Endothelial cell of umbilical vein (primary cell): ENCODE measurements around the gene XPNPEP1. TPM values are rescaled to one million over a fixed set of nuclear protein-coding genes. Genes with fewer than 3 reads are reported as not detected.

Experiments used
- BruUV-seq: library from RNA; stranded (reverse); fragments of 400-500 nt; replicated peaks from 2 replicates; lab custom pipeline; 2021; lab: Mats Ljungman, UMichigan
- CTCF ChIA-PET: fragments of 300-600, 350-600 bp; sonication (Branson Sonifier 250); formaldehyde crosslinking; loops from one replicate; lab custom pipeline; 2021; ENCODE audit warnings: antibody characterized with exemption, inconsistent platforms; lab: Charles Lee
- POLR2A ChIA-PET: fragments of 300-600, 350-600 bp; sonication (Branson Sonifier 250); formaldehyde crosslinking; loops from one replicate; lab custom pipeline; 2021; ENCODE audit warnings: antibody characterized with exemption, inconsistent platforms; lab: Charles Lee
- DNase-seq: peaks from one replicate; pipeline ENCODE4 v3.0.0-alpha.2; 2011; ENCODE audit warnings: low read depth, low spot score
- FAIRE-seq: peaks from 2 replicates; lab custom pipeline; 2011; peaks lifted over from hg19 to GRCh38; lab: Jason Lieb, UNC
- H2AFZ ChIP-seq: 2 replicates; pipeline ENCODE4 v1.6.0; 2012; ENCODE audit warnings: low read depth, low read length, control low read depth, inconsistent platforms
- H3K27ac ChIP-seq: 2 replicates; pipeline ENCODE4 v1.5.1; 2011; ENCODE audit warnings: low read depth, mild to moderate bottlenecking, control low read depth, low read length, moderate library complexity; ENCODE audit not compliant: insufficient read depth
- H3K27me3 ChIP-seq, 2 experiments: 2 replicates each; pipeline versions ENCODE4 v1.6.0 to v1.6.1; 2011; ENCODE audit warnings: low read length in 2 of 2, mixed read lengths in 1 of 2; ENCODE audit not compliant: control insufficient read depth in 2 of 2, insufficient read depth in 2 of 2
- H3K36me3 ChIP-seq, 2 experiments: 2 replicates in 1 of 2; 3 replicates in 1 of 2; pipeline ENCODE4 v1.5.1; 2011; ENCODE audit warnings: low read length in 2 of 2, mild to moderate bottlenecking in 1 of 2, moderate library complexity in 1 of 2; ENCODE audit not compliant: control insufficient read depth in 2 of 2, insufficient read depth in 2 of 2; ENCODE audit errors: extremely low read depth in 1 of 2
- H3K4me1 ChIP-seq: 3 replicates; pipeline ENCODE4 v1.5.1; 2011; ENCODE audit warnings: mild to moderate bottlenecking, low read length; ENCODE audit not compliant: control insufficient read depth, insufficient read depth; ENCODE audit errors: extremely low read depth
- H3K4me2 ChIP-seq: 2 replicates; pipeline ENCODE4 v1.6.1; 2011; ENCODE audit warnings: low read length, control low read depth, mixed read lengths; ENCODE audit not compliant: insufficient read depth
- H3K4me3 ChIP-seq, 3 experiments: fragments of 200-600 bp in 1 of 3; sonication (generic), shearing (Covaris generic) in 1 of 3; replicated peaks in 1 of 3; 2 replicates each; pipeline ENCODE4 v1.5.1; 2011 to 2016; ENCODE audit warnings: control low read depth in 3 of 3, low read length in 3 of 3, mild to moderate bottlenecking in 2 of 3, inconsistent platforms in 1 of 3, low read depth in 1 of 3, moderate library complexity in 1 of 3; ENCODE audit not compliant: insufficient read depth in 1 of 3
- H3K79me2 ChIP-seq: 2 replicates; pipeline ENCODE4 v1.6.0; 2012; ENCODE audit warnings: low read length, inconsistent platforms; ENCODE audit not compliant: control insufficient read depth, insufficient read depth
- H3K9ac ChIP-seq: replicated peaks from 2 replicates; pipeline ENCODE3; 2011; ENCODE audit warnings: low read length, control low read depth; ENCODE audit not compliant: insufficient read depth; ENCODE audit errors: extremely low read depth
- H3K9me1 ChIP-seq: replicated peaks from 3 replicates; pipeline ENCODE4 v1.6.0; 2011; ENCODE audit warnings: mild to moderate bottlenecking, low read length; ENCODE audit not compliant: control insufficient read depth, insufficient read depth; ENCODE audit errors: extremely low read depth
- H3K9me3 ChIP-seq: replicated peaks from 2 replicates; pipeline ENCODE4 v1.5.1; 2012; ENCODE audit warnings: low read length, inconsistent platforms; ENCODE audit not compliant: control insufficient read depth, insufficient read depth
- H4K20me1 ChIP-seq: replicated peaks from 2 replicates; pipeline ENCODE3; 2011; ENCODE audit warnings: mild to moderate bottlenecking, low read length; ENCODE audit not compliant: control insufficient read depth, insufficient read depth; ENCODE audit errors: extremely low read depth
- CTCF ChIP-seq, 2 donors: IDR thresholded peaks; 1 replicate in 1 of 2; 2 replicates in 1 of 2; pipeline ENCODE4 v1.5.1; 2011; ENCODE audit warnings: low read length in 2 of 2, mild to moderate bottlenecking in 2 of 2, moderate library complexity in 2 of 2, control low read depth in 1 of 2, inconsistent platforms in 1 of 2, low read depth in 1 of 2; ENCODE audit not compliant: insufficient read depth in 1 of 2; ENCODE audit errors: extremely low read depth in 1 of 2
- EZH2 ChIP-seq: IDR thresholded peaks from 2 replicates; pipeline ENCODE4 v1.6.1; 2012; ENCODE audit warnings: borderline replicate concordance, low read depth, mild to moderate bottlenecking, moderate library complexity, low read length, inconsistent platforms; ENCODE audit not compliant: severe bottlenecking
- FOS ChIP-seq: IDR thresholded peaks from 2 replicates; pipeline ENCODE4 v1.6.1; 2011; ENCODE audit warnings: mild to moderate bottlenecking, low read length, moderate library complexity, borderline replicate concordance; ENCODE audit not compliant: insufficient read depth
- GATA2 ChIP-seq: IDR thresholded peaks from 2 replicates; pipeline ENCODE4 v1.7.0; 2011; ENCODE audit warnings: low read depth, mild to moderate bottlenecking, moderate library complexity, mixed read lengths, low read length; ENCODE audit not compliant: insufficient read length, insufficient read depth
- JUN ChIP-seq: IDR thresholded peaks from 2 replicates; pipeline ENCODE4 v1.6.1; 2011; ENCODE audit warnings: borderline replicate concordance, low read depth; ENCODE audit not compliant: insufficient read length, insufficient read depth
- MAX ChIP-seq: IDR thresholded peaks from 2 replicates; pipeline ENCODE4 v1.6.1; 2011; ENCODE audit not compliant: insufficient read depth, insufficient read length
- MYC ChIP-seq: IDR thresholded peaks from one replicate; pipeline ENCODE4 v1.6.1; 2011; ENCODE audit warnings: mild to moderate bottlenecking, low read depth, low read length
- POLR2A ChIP-seq: IDR thresholded peaks from 2 replicates; pipeline ENCODE4 v1.6.1; 2012; ENCODE audit warnings: low read depth, mild to moderate bottlenecking, control low read depth, low read length
- POLR2AphosphoS5 ChIP-seq: IDR thresholded peaks from 2 replicates; pipeline ENCODE4 v1.6.1; 2012; ENCODE audit warnings: low read depth, mild to moderate bottlenecking, control low read depth, low read length, moderate library complexity; ENCODE audit not compliant: insufficient read depth
- dilution Hi-C: fragments of 300-500 bp; cut with MboI; formaldehyde crosslinking; loops from one replicate; pipeline ENCODE4 v1.15.0; 2019; ENCODE audit warnings: low sequenced_read_pairs; ENCODE audit not compliant: extremely low pct_ligation_motif_present
- intact Hi-C: fragments of 100-400 bp; cut with micrococcal nuclease; formaldehyde crosslinking; loops from one replicate; pipeline ENCODE4 v1.10.0; 2022
- polyA plus RNA-seq, 4 experiments: library from polyadenylated mRNA; depleted of rRNA in 3 of 4; stranded (reverse) in 3 of 4; unstranded in 1 of 4; fragments of >200 nt; gene quantifications; 2 replicates each; pipeline versions ENCODE4 v1.2.1 to v1.2.3, GENCODE V29; 2011 to 2012; ENCODE audit warnings: missing spikeins in 1 of 4
- total RNA-seq: library from RNA; stranded (reverse); gene quantifications from 2 replicates; pipeline ENCODE4 v1.2.3, GENCODE V29; 2021

XPNPEP1 gene
- total and polyA plus RNA-seq, 2 donors (not counting 3 experiments of a cell fraction or from before 2014, with no cell fraction given), result 81.1 to 245 TPM

GRCh38 chr10:109895848-109896247 is 27.5 kb downstream of the XPNPEP1 start:
- no peak overlapping the region for H3K4me2 ChIP-seq
- TF ChIP-seq MAX (no peak), POLR2AphosphoS5 (no peak), CTCF (IDR thresholded peaks at IDR 0.05; ENCODE audit: extremely low read depth in 1 of 2, insufficient read depth in 1 of 2, low read depth in 1 of 2, low read length in 2 of 2) (no peak), JUN (no peak), FOS (no peak), EZH2 (no peak), GATA2 (no peak), MYC (no peak), POLR2A (no peak)
- no peaks in the 10 kb centered on the region for H3K27me3 ChIP-seq
- dilution Hi-C loops, result loop anchor here (25.0 kb wide), 1 partner anchor 391 kb away; no protein-coding TSS in a partner anchor
- H4K20me1 ChIP-seq, result no peaks in the 10 kb centered on the region
- no peaks in the 10 kb centered on the region for H3K9me3 ChIP-seq
- H3K27ac ChIP-seq, result no peak overlapping the region
- no peak for FAIRE-seq
- H3K9ac ChIP-seq, result no peak overlapping the region
- peaks cover 8% of the 10 kb centered on the region for H3K79me2 ChIP-seq
- POLR2A ChIA-PET, result no interaction called here
- intact Hi-C loops, result no loop called here
- no TSS peak for BruUV-seq
- peaks cover 21% of the 10 kb centered on the region for H3K4me1 ChIP-seq
- CTCF ChIA-PET, result interaction anchor here (0.6 to 7.0 kb wide), 5 partner anchors 10 to 120 kb away, joined by 3 to 68 read pairs (median 3); no protein-coding TSS in a partner anchor
- no peak for DNase-seq
- no peak overlapping the region for H2AFZ ChIP-seq
- no peak overlapping the region for H3K4me3 ChIP-seq
- no peaks in the 10 kb centered on the region for H3K9me1 ChIP-seq
- peaks cover 0 to 8% of the 10 kb centered on the region in 2 experiments for H3K36me3 ChIP-seq
